Measurements from ENCODE around the gene XRCC6. TPM values are rescaled to one million over a fixed set of nuclear protein-coding genes. Genes with fewer than 3 reads are reported as not detected.
A peak's percentile ranks its signal among the peaks of the same experiment; 100 is the strongest.

The XRCC6 gene
- total and polyA plus RNA-seq, 9 of the 15 experiments (the other 6 are each of a cell fraction or from before 2014, with no cell fraction given) = 151 to 440 (median 318) TPM

- Histone ChIP-seq H3K9me3 (replicated peaks; ENCODE audit: control insufficient read depth, insufficient read depth, low read depth, low read length) (no peaks in the 10 kb centered on the region), H3K4me3 (peak overlapping the region; percentile 95), H3K4me2 (ENCODE audit: insufficient read depth, low read length) (peak overlapping the region; percentile 97), H4K20me1 (replicated peaks; ENCODE audit: control insufficient read depth, insufficient read depth, low read length) (no peaks in the 10 kb centered on the region; the same call in 1 of the 2 replicates), H3K36me3 (ENCODE audit: control insufficient read depth, insufficient read depth, low read length) (no peaks in the 10 kb centered on the region), H3K27ac (ENCODE audit: extremely low read depth, low read depth, low read length) (peak overlapping the region; percentile 92), H3K9ac (ENCODE audit: insufficient read depth in 1 of 2, low read depth in 2 of 2, low read length in 2 of 2) (peak overlapping the region; percentile 97 to 99), H3K9me1 (ENCODE audit: control insufficient read depth, insufficient read depth, low read length) (no peaks in the 10 kb centered on the region), H2AFZ (ENCODE audit: low read depth, low read length) (0 out of 2 replicates have a peak overlapping the region, but pooled peaks have one; percentile 44), H3K79me2 (ENCODE audit: control insufficient read depth, insufficient read depth, low read length) (peaks cover 60% of the 10 kb centered on the region), H3K27me3 (ENCODE audit: control insufficient read depth in 2 of 2, insufficient read depth in 2 of 2, low read length in 2 of 2) (no peaks in the 10 kb centered on the region), H3K4me1 (replicated peaks in 1 of 2; ENCODE audit: control insufficient read depth in 2 of 2, insufficient read depth in 2 of 2, low read length in 2 of 2) (peaks cover 3 to 11% of the 10 kb centered on the region in 2 experiments; a peak in 3 of 5 replicates)
- intact Hi-C loops (cut with micrococcal nuclease) = no loop called here
- WGBS (ENCODE audit: insufficient coverage, low coverage, missing lambda C conversion rate) = 0% methylated on average over 19 of the region's 20 CpGs
- BruUV-seq (replicated peaks) = TSS peak; percentile 66
- in situ Hi-C loops (cut with MboI) = no loop called here
- ATAC-seq = peak; percentile 50
- ChIA-PET CTCF (ENCODE audit: low intra/inter-chr PET ratio) (interaction anchor here (0.9 kb wide), 1 partner anchor 254 kb away, joined by 3 read pairs; no protein-coding TSS in a partner anchor), POLR2A (interaction anchor here (0.6 to 3.4 kb wide), 13 partner anchors 9 to 681 kb away, joined by 3 to 26 read pairs (median 4); partner anchors contain the start of gene MEI1)
- DNase-seq (ENCODE audit: extremely low read depth in 1 of 4, low spot score in 3 of 4) = peak; percentile 20 to 54 (median 40)
- FAIRE-seq = no peak
- TF ChIP-seq MGA (IDR thresholded peaks at IDR 0.05) (peak; percentile 65), ZNF592 (IDR thresholded peaks at IDR 0.05) (0 out of 2 replicates have a peak, but pooled peaks have one; percentile 28), MYC (IDR thresholded peaks at IDR 0.05; ENCODE audit: low read depth, low read length) (peak; percentile 43; the same call in 1 of the 2 replicates), MYC (CRISPR knock-in tag; IDR thresholded peaks at IDR 0.05; ENCODE audit: borderline replicate concordance, low read depth) (no peak), L3MBTL2 (IDR thresholded peaks at IDR 0.05) (peak; percentile 53)
These were observed 66.8 kb downstream of the XRCC6 start for GRCh38 chr22:41687901-41688364.

Data from K562 (cell line).